Endothelial cell (in vitro differentiated cells): Measurements from ENCODE around the gene CHST6. TPM values are rescaled to one million over a fixed set of nuclear protein-coding genes. Genes with fewer than 3 reads are reported as not detected.
"Not testable (repeated sequence)": the region's sequence is repeated elsewhere in the genome, so short reads cannot be mapped to it uniquely, and the experiment has no call there.

Experiments used
- DNase-seq: peaks from one replicate; pipeline ENCODE4 v3.0.0; 2021; ENCODE audit warnings: low spot score
- H3K27ac Mint-ChIP-seq: one replicate; pipeline ENCODE4 v1.8.0; 2021; ENCODE audit warnings: mixed read lengths, inconsistent platforms; ENCODE audit not compliant: unreplicated experiment
- H3K27me3 Mint-ChIP-seq: one replicate; pipeline ENCODE4 v1.8.0; 2021; ENCODE audit warnings: mild to moderate bottlenecking, moderate library complexity, mixed read lengths, inconsistent platforms; ENCODE audit not compliant: unreplicated experiment
- H3K36me3 Mint-ChIP-seq: one replicate; pipeline ENCODE4 v1.8.0; 2021; ENCODE audit warnings: mild to moderate bottlenecking, low read depth, mixed read lengths, inconsistent platforms; ENCODE audit not compliant: unreplicated experiment
- H3K4me1 Mint-ChIP-seq: one replicate; pipeline ENCODE4 v1.8.0; 2021; ENCODE audit warnings: mild to moderate bottlenecking, mixed read lengths, inconsistent platforms; ENCODE audit not compliant: unreplicated experiment
- H3K4me3 Mint-ChIP-seq: one replicate; pipeline ENCODE4 v1.8.0; 2021; ENCODE audit warnings: mild to moderate bottlenecking, mixed read lengths, inconsistent platforms; ENCODE audit not compliant: unreplicated experiment
- H3K9me3 Mint-ChIP-seq: one replicate; pipeline ENCODE4 v1.8.0; 2021; ENCODE audit warnings: mixed read lengths, inconsistent platforms; ENCODE audit not compliant: unreplicated experiment
- CTCF ChIP-seq: fragments of 200-600 bp; sonication (generic); IDR thresholded peaks from one replicate; pipeline ENCODE4 v1.5.0; 2021; ENCODE audit warnings: antibody characterized with exemption; ENCODE audit not compliant: unreplicated experiment
- total RNA-seq: library from RNA; stranded (reverse); fragmentation: NEBNext Ultra II Directional; extraction: Animal tissue kit (Norgen Biotek cat#: 25700); gene quantifications from one replicate; pipeline ENCODE4 v1.2.1, GENCODE V29; 2021; ENCODE audit not compliant: unreplicated experiment

CHST6 gene
- total RNA-seq, 1 donor from 2014 or later: 5.3 TPM

- H3K9me3 Mint-ChIP-seq: no peaks in the 10 kb centered on the region
- H3K36me3 Mint-ChIP-seq: peaks cover 3% of the 10 kb centered on the region
- H3K27me3 Mint-ChIP-seq: peaks cover 6% of the 10 kb centered on the region
- TF ChIP-seq CTCF: no peak
- peak overlapping the region; percentile 53 for H3K4me3 Mint-ChIP-seq
- H3K4me1 Mint-ChIP-seq: peaks cover 31% of the 10 kb centered on the region
- DNase-seq: no peak
- H3K27ac Mint-ChIP-seq: no peak overlapping the region
These were observed 35.5 kb downstream of the CHST6 start for GRCh38 chr16:75459691-75460090.

GRCh38 chr16:75458439-75458838 lies 36.8 kb downstream of the CHST6 start:
- Mint-ChIP-seq H3K4me3 (no peak overlapping the region), H3K27me3 (peaks cover 3% of the 10 kb centered on the region), H3K27ac (no peak overlapping the region), H3K4me1 (peaks cover 28% of the 10 kb centered on the region), H3K36me3 (peaks cover 3% of the 10 kb centered on the region), H3K9me3 (no peaks in the 10 kb centered on the region)
- no peak for TF ChIP-seq CTCF
- no peak for DNase-seq

GRCh38 chr16:75458029-75458428 lies 37.2 kb downstream of the CHST6 start:
- no peak for TF ChIP-seq CTCF
- H3K36me3 Mint-ChIP-seq: peaks cover 3% of the 10 kb centered on the region

GRCh38 chr16:75457485-75458021 lies 37.7 kb downstream of the CHST6 start:
- Mint-ChIP-seq H3K9me3 (no peaks in the 10 kb centered on the region), H3K4me3 (no peak overlapping the region), H3K27me3 (peaks cover 1% of the 10 kb centered on the region), H3K4me1 (peaks cover 20% of the 10 kb centered on the region), H3K36me3 (peaks cover 3% of the 10 kb centered on the region), H3K27ac (no peak overlapping the region)
- TF ChIP-seq CTCF: no peak
- DNase-seq: no peak

More at GRCh38 chr16:75458029-75458428, 37.2 kb downstream of the CHST6 start:
- no peaks in the 10 kb centered on the region for H3K9me3 Mint-ChIP-seq
- H3K27me3 Mint-ChIP-seq: peaks cover 1% of the 10 kb centered on the region
- peaks cover 24% of the 10 kb centered on the region for H3K4me1 Mint-ChIP-seq
- no peak overlapping the region for H3K4me3 Mint-ChIP-seq
- no peak for DNase-seq
- H3K27ac Mint-ChIP-seq: no peak overlapping the region

- Mint-ChIP-seq H3K27ac (no peak overlapping the region), H3K36me3 (peaks cover 3% of the 10 kb centered on the region), H3K9me3 (no peaks in the 10 kb centered on the region), H3K4me3 (no peak overlapping the region), H3K4me1 (peaks cover 16% of the 10 kb centered on the region), H3K27me3 (peaks cover 1% of the 10 kb centered on the region)
- DNase-seq: no peak
- TF ChIP-seq CTCF: no peak
These were observed 38.3 kb downstream of the CHST6 start for GRCh38 chr16:75456971-75457370.

GRCh38 chr16:75456486-75456885 lies 38.8 kb downstream of the CHST6 start:
- H3K9me3 Mint-ChIP-seq, H3K4me3 Mint-ChIP-seq, DNase-seq, H3K27me3 Mint-ChIP-seq, H3K27ac Mint-ChIP-seq, H3K36me3 Mint-ChIP-seq: not testable (repeated sequence)
- H3K4me1 Mint-ChIP-seq: peaks cover 16% of the 10 kb centered on the region
